RWPE2 (cell line): ENCODE measurements around the gene TMEM88.

Experiments used
- ATAC-seq: fragments of 200-7000 bp; cut with Tn5 transposase; 3 replicates; pipeline ENCODE4 v1.9.1; 2021; ENCODE audit warnings: low read depth
- DNase-seq: peaks from one replicate; pipeline ENCODE4 v3.0.0-alpha.2; 2020; ENCODE audit warnings: low spot score
- H3K27ac ChIP-seq: fragments of 450-650 bp; 2 replicates; pipeline ENCODE4 v1.5.1; 2017; ENCODE audit warnings: mild to moderate bottlenecking; ENCODE audit not compliant: poor library complexity, severe bottlenecking
- H3K27me3 ChIP-seq: fragments of 250-450 bp; sonication (Bioruptor Pico); 2 replicates; pipeline ENCODE4 v1.5.1; 2021; ENCODE audit warnings: mild to moderate bottlenecking, moderate library complexity; ENCODE audit not compliant: insufficient read depth, poor library complexity, severe bottlenecking
- H3K36me3 ChIP-seq: fragments of 250-450 bp; sonication (Bioruptor Pico); 2 replicates; pipeline ENCODE4 v1.5.1; 2020; ENCODE audit warnings: low read depth, mild to moderate bottlenecking, moderate library complexity
- H3K4me1 ChIP-seq: fragments of 250-450 bp; sonication (Bioruptor Pico); 2 replicates; pipeline ENCODE4 v1.5.1; 2021; ENCODE audit warnings: mild to moderate bottlenecking, moderate library complexity; ENCODE audit not compliant: insufficient read depth, poor library complexity, severe bottlenecking
- H3K4me3 ChIP-seq: fragments of 250-450 bp; sonication (Bioruptor Pico); 2 replicates; pipeline ENCODE4 v1.5.1; 2021; ENCODE audit warnings: mild to moderate bottlenecking, moderate library complexity; ENCODE audit not compliant: severe bottlenecking
- H3K9me3 ChIP-seq: fragments of 250-450 bp; sonication (Bioruptor Pico); 2 replicates; pipeline ENCODE4 v1.5.1; 2021; ENCODE audit warnings: mild to moderate bottlenecking, moderate library complexity; ENCODE audit not compliant: severe bottlenecking
- TF ChIP-seq, protein P1 (sequence below): fragments of 450-650 bp; IDR thresholded peaks from one replicate; pipeline ENCODE4 v1.5.1; 2017; ENCODE audit warnings: mild to moderate bottlenecking, moderate library complexity; ENCODE audit not compliant: poor library complexity, severe bottlenecking

TMEM88 gene

DNA sequence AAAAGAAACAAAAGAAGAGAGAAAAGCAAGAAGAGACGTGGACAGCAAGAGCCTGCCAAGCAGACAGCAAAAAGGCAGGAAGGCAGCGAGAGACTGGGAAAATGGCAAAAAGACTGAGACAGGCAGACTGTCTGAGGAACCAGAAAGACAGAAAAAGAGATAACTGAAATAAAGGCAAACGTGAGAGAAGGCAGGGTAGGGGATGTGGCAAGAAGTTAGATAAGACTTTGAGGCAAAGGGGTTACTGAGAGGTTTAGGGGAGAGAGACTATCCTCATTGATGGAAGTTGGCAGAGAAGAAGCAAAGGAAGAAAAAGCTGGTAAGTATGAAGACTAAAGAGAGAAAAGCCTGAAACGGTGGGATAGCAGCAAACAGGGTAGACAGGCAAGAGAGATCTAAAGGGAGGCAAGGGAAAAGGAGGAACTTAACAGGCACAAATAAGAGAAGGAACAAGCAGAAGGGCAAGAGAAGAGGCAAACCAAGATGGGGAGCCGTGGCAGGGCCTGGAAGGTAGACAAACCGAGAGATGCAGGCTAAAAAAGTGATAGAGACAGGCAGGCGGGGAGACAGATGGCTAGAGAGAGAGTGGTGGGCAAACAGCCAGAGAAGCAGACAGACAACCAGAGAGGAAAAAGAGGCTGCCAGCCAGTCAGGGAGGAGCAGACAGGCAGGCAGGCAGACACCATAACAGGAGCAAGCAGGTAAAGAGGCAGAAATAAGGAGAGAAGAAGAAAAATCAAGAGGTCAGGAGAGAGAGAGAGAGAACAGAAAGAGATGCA lies 26.6 kb downstream of the TMEM88 start:
- Histone ChIP-seq H3K27ac (no peak overlapping the region), H3K4me1 (peaks cover 8% of the 10 kb centered on the region), H3K4me3 (no peak overlapping the region), H3K36me3 (peaks cover 57% of the 10 kb centered on the region), H3K27me3 (no peaks in the 10 kb centered on the region), H3K9me3 (no peaks in the 10 kb centered on the region)
- DNase-seq (no peak), ATAC-seq (no peak)
- TF ChIP-seq, protein P1, sequence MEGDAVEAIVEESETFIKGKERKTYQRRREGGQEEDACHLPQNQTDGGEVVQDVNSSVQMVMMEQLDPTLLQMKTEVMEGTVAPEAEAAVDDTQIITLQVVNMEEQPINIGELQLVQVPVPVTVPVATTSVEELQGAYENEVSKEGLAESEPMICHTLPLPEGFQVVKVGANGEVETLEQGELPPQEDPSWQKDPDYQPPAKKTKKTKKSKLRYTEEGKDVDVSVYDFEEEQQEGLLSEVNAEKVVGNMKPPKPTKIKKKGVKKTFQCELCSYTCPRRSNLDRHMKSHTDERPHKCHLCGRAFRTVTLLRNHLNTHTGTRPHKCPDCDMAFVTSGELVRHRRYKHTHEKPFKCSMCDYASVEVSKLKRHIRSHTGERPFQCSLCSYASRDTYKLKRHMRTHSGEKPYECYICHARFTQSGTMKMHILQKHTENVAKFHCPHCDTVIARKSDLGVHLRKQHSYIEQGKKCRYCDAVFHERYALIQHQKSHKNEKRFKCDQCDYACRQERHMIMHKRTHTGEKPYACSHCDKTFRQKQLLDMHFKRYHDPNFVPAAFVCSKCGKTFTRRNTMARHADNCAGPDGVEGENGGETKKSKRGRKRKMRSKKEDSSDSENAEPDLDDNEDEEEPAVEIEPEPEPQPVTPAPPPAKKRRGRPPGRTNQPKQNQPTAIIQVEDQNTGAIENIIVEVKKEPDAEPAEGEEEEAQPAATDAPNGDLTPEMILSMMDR, result no peak

DNA sequence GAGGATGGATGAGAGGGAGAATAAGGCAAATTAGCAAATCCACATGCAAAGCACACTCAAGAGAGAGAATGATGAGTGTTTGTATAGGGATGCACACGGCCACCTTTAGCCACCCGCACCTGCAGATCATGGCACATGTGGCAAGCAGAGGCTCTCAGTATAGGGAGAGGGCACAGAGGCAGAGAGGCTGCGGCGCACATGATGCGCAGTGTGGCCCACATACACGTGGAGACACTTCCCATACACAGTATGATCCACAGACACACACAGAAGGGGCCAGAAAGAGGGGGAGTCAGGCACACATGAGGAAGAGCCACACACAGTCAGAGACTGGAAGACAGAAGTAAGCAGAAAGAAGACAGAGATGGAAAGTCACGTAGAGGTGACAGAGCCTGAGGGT lies 27.2 kb downstream of the TMEM88 start:
- Histone ChIP-seq H3K4me1 (peaks cover 10% of the 10 kb centered on the region), H3K36me3 (peaks cover 51% of the 10 kb centered on the region), H3K27me3 (no peaks in the 10 kb centered on the region), H3K9me3 (no peaks in the 10 kb centered on the region), H3K4me3 (no peak overlapping the region), H3K27ac (no peak overlapping the region)
- ATAC-seq (no peak), DNase-seq (no peak)
- TF ChIP-seq, protein P1, result no peak

DNA sequence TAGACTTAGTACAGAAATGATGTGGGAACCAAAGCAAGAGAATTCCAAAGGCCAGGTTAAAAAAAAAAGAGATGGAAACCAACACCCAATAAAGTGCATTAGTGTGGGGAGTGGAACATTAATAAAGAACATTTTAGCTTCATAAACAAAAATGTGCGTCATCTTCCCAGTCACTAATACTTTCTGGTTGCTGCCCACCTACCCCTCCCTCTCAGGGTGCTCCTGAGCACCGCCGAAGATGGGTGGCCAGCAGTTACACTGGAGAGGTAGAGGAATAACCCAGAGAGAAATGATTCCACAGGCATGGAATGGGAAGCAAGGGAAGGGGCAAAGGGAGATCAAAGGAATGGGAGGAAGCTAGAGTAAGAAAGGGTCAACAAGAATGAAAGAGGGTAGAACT lies 27.8 kb downstream of the TMEM88 start:
- Histone ChIP-seq H3K4me3 (no peak overlapping the region), H3K27ac (peak overlapping the region; percentile 94), H3K9me3 (no peaks in the 10 kb centered on the region), H3K27me3 (no peaks in the 10 kb centered on the region), H3K4me1 (peaks cover 12% of the 10 kb centered on the region), H3K36me3 (peaks cover 46% of the 10 kb centered on the region)
- TF ChIP-seq, protein P1, result no peak
- DNase-seq (no peak), ATAC-seq (no peak)

DNA sequence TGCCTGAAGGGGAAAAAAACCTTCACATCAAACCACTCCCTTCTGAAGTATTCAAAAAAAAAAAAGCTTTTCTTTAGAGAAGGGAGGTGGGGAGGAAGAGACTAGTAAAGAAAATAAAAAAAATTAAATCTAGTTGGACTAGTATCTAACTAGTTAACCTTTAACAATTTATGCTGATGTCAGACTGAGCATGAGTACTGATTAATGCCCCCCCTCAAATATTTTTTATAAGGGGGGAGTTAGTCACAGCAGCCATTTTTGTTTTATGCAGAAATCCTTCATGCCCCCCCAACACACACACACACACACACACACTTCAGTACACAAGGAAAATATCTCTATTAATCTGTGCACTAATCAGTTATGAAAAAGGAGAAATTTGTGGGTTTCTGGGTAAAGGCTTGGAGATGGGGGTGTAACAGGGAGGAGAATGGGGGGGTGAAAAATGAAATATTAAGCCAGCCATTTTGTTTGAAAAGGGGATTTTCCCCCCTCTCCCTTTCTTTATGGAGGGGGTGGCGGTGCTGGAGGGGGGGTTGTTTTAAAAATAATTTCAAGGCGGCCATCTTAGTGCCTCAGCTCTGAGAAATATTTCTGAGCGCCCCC lies 29.0 kb downstream of the TMEM88 start:
- peaks cover 21% of the 10 kb centered on the region for H3K4me1 ChIP-seq
- H3K4me3 ChIP-seq, result peak overlapping the region; percentile 12
- DNase-seq (no peak), ATAC-seq (no peak)
- TF ChIP-seq, protein P1, result no peak
- H3K9me3 ChIP-seq, result no peaks in the 10 kb centered on the region
- H3K27ac ChIP-seq, result peak overlapping the region; percentile 94
- peaks cover 33% of the 10 kb centered on the region for H3K36me3 ChIP-seq
- H3K27me3 ChIP-seq, result no peaks in the 10 kb centered on the region
